ENCODE measurements around the gene HSPA1A.
"Not testable (repeated sequence)": the region's sequence is repeated elsewhere in the genome, so short reads cannot be mapped to it uniquely, and the experiment has no call there.

Gene HSPA1A

GRCh38 chr6:31842053-31842452 lies 26.7 kb downstream of the HSPA1A start:
- Histone ChIP-seq H3K4me1 (peaks cover 44% of the 10 kb centered on the region), H3K9ac (no peak overlapping the region), H3K36me3 (peaks cover 52% of the 10 kb centered on the region), H3K27me3 (no peaks in the 10 kb centered on the region), H3K27ac (no peak overlapping the region), H3K4me3 (no peak overlapping the region), H4K20me1 (peaks cover 53% of the 10 kb centered on the region), H3K9me3 (no peaks in the 10 kb centered on the region), H3K4me2 (no peak overlapping the region)
- no peak for TF ChIP-seq Cebpa-rat (IDR thresholded peaks at IDR 0.05)

GRCh38 chr6:31844507-31844906 lies 29.2 kb downstream of the HSPA1A start:
- Histone ChIP-seq H3K27ac (no peak overlapping the region), H3K9ac (peak overlapping the region; percentile 29; the same call in 1 of the 2 replicates), H3K27me3 (no peaks in the 10 kb centered on the region), H3K4me1 (peaks cover 20% of the 10 kb centered on the region), H3K4me2 (peak overlapping the region; percentile 48), H3K36me3 (peaks cover 28% of the 10 kb centered on the region), H4K20me1 (peaks cover 28% of the 10 kb centered on the region), H3K4me3 (no peak overlapping the region), H3K9me3 (no peaks in the 10 kb centered on the region)
- TF ChIP-seq Cebpa-rat (IDR thresholded peaks at IDR 0.05) = no peak

GRCh38 chr6:31847276-31847978 lies 32.1 kb downstream of the HSPA1A start:
- Histone ChIP-seq H3K27ac (no peak overlapping the region), H3K36me3 (no peaks in the 10 kb centered on the region), H4K20me1 (no peaks in the 10 kb centered on the region), H3K9ac (no peak overlapping the region), H3K27me3 (no peaks in the 10 kb centered on the region), H3K9me3 (no peaks in the 10 kb centered on the region; the same call in 1 of the 2 replicates), H3K4me1 (peaks cover 17% of the 10 kb centered on the region), H3K4me2 (no peak overlapping the region), H3K4me3 (no peak overlapping the region)
- no peak for TF ChIP-seq Cebpa-rat (IDR thresholded peaks at IDR 0.05)

- H3K9ac ChIP-seq = no peak overlapping the region
- no peak for TF ChIP-seq Cebpa-rat (IDR thresholded peaks at IDR 0.05)
- H3K4me2 ChIP-seq = no peak overlapping the region
These were observed 35.6 kb downstream of the HSPA1A start for GRCh38 chr6:31850765-31851484.

GRCh38 chr6:31851485-31851832 lies 36.1 kb downstream of the HSPA1A start:
- H3K9me3 ChIP-seq = peaks cover 11% of the 10 kb centered on the region
- H3K27ac ChIP-seq = no peak overlapping the region
- no peak overlapping the region for H3K4me3 ChIP-seq
- no peak overlapping the region for H3K9ac ChIP-seq
- no peaks in the 10 kb centered on the region for H4K20me1 ChIP-seq
- H3K36me3 ChIP-seq = 0 out of 2 replicates have a peak, but pooled peaks cover 8% of the 10 kb centered on the region
- no peaks in the 10 kb centered on the region for H3K27me3 ChIP-seq
- H3K4me2 ChIP-seq = no peak overlapping the region
- H3K4me1 ChIP-seq = no peaks in the 10 kb centered on the region
- no peak for TF ChIP-seq Cebpa-rat (IDR thresholded peaks at IDR 0.05)

More at GRCh38 chr6:31850765-31851484, 35.6 kb downstream of the HSPA1A start:
- Histone ChIP-seq H3K9me3 (peaks cover 11% of the 10 kb centered on the region), H3K27me3 (no peaks in the 10 kb centered on the region), H4K20me1 (no peaks in the 10 kb centered on the region), H3K36me3 (0 out of 2 replicates have a peak, but pooled peaks cover 8% of the 10 kb centered on the region), H3K4me3 (no peak overlapping the region), H3K27ac (no peak overlapping the region), H3K4me1 (no peaks in the 10 kb centered on the region)

- not testable (repeated sequence) for H3K27ac ChIP-seq, H3K9ac ChIP-seq, H4K20me1 ChIP-seq, H3K36me3 ChIP-seq, H3K4me3 ChIP-seq, H3K4me2 ChIP-seq, H3K27me3 ChIP-seq, H3K4me1 ChIP-seq
- H3K9me3 ChIP-seq = peaks cover 11% of the 10 kb centered on the region
These were observed 36.8 kb downstream of the HSPA1A start for GRCh38 chr6:31851980-31852718.

GRCh38 chr6:31857774-31858173 lies 42.4 kb downstream of the HSPA1A start:
- H3K27ac ChIP-seq, H3K27me3 ChIP-seq, H4K20me1 ChIP-seq, H3K9me3 ChIP-seq, H3K9ac ChIP-seq, H3K4me3 ChIP-seq, H3K4me2 ChIP-seq: not testable (repeated sequence)
- Histone ChIP-seq H3K36me3 (peaks cover 35% of the 10 kb centered on the region), H3K4me1 (peaks cover 10% of the 10 kb centered on the region)

GRCh38 chr6:31858707-31859106 lies 43.4 kb downstream of the HSPA1A start:
- Histone ChIP-seq H3K4me1 (peaks cover 16% of the 10 kb centered on the region), H3K36me3 (peaks cover 35% of the 10 kb centered on the region), H3K9me3 (peaks cover 6% of the 10 kb centered on the region; the same call in 1 of the 2 replicates), H3K9ac (0 out of 2 replicates have a peak overlapping the region, but pooled peaks have one; percentile 16), H3K4me3 (no peak overlapping the region), H3K27me3 (no peaks in the 10 kb centered on the region), H4K20me1 (no peaks in the 10 kb centered on the region), H3K27ac (no peak overlapping the region), H3K4me2 (no peak overlapping the region)
- peak; percentile 33; the same call in 1 of the 2 replicates for TF ChIP-seq Cebpa-rat (IDR thresholded peaks at IDR 0.05)

GRCh38 chr6:31859923-31860322 lies 44.6 kb downstream of the HSPA1A start:
- Histone ChIP-seq H3K27ac (no peak overlapping the region), H3K4me3 (no peak overlapping the region), H3K4me2 (no peak overlapping the region), H3K27me3 (no peaks in the 10 kb centered on the region), H3K36me3 (peaks cover 35% of the 10 kb centered on the region), H3K9ac (no peak overlapping the region), H4K20me1 (no peaks in the 10 kb centered on the region), H3K9me3 (peaks cover 6% of the 10 kb centered on the region; the same call in 1 of the 2 replicates), H3K4me1 (peaks cover 25% of the 10 kb centered on the region)
- TF ChIP-seq Cebpa-rat (IDR thresholded peaks at IDR 0.05) = no peak

GRCh38 chr6:31860349-31860748 lies 45.0 kb downstream of the HSPA1A start:
- Histone ChIP-seq H4K20me1 (no peaks in the 10 kb centered on the region), H3K4me1 (peaks cover 29% of the 10 kb centered on the region), H3K36me3 (peaks cover 33% of the 10 kb centered on the region), H3K27me3 (no peaks in the 10 kb centered on the region), H3K4me3 (no peak overlapping the region), H3K9ac (no peak overlapping the region), H3K9me3 (peaks cover 4% of the 10 kb centered on the region; the same call in 1 of the 2 replicates), H3K27ac (no peak overlapping the region), H3K4me2 (no peak overlapping the region)
- no peak for TF ChIP-seq Cebpa-rat (IDR thresholded peaks at IDR 0.05)
